DMS114 treated with DMSO at 0.1 percent for 48 hours (cell line): Measurements from ENCODE around the gene GNB2.

Experiments used
- DNase-seq: peaks from one replicate; lab custom pipeline; 2025; ENCODE audit not compliant: unreplicated experiment; lab: John Stamatoyannopoulos, UW

GNB2 gene

GRCh38 chr7:100726996-100727761, 53.6 kb downstream of the GNB2 start:
- DNase-seq: no peak

- DNase-seq: no peak
These were observed 54.7 kb downstream of the GNB2 start for GRCh38 chr7:100728196-100728595.
